ENCODE measurements around the gene NAMPT.
A peak's percentile ranks its signal among the peaks of the same experiment; 100 is the strongest.
"Not testable (repeated sequence)": the region's sequence is repeated elsewhere in the genome, so short reads cannot be mapped to it uniquely, and the experiment has no call there.

NAMPT gene

DNA sequence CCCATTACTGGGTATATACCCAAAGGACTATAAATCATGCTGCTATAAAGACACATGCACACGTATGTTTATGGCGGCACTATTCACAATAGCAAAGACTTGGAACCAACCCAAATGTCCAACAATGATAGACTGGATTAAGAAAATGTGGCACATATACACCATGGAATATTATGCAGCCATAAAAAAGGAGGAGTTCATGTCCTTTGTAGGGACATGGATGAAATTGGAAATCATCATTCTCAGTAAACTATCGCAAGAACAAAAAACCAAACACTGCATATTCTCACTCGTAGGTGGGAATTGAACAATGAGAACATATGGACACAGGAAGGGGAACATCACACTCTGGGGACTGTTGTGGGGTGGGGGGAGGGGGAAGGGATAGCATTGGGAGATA, 13.8 kb upstream of the NAMPT start:
- not testable (repeated sequence) for DNase-seq

DNA sequence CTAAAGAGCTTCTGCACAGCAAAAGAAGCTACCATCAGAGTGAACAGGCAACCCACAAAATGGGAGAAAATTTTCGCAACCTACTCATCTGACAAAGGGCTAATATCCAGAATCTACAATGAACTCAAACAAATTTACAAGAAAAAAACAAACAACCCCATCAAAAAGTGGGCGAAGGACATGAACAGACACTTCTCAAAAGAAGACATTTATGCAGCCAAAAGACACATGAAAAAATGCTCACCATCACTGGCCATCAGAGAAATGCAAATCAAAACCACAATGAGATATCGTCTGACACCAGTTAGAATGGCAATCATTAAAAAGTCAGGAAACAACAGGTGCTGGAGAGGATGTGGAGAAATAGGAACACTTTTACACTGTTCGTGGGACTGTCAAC, 13.4 kb upstream of the NAMPT start:
- not testable (repeated sequence) for DNase-seq

DNA sequence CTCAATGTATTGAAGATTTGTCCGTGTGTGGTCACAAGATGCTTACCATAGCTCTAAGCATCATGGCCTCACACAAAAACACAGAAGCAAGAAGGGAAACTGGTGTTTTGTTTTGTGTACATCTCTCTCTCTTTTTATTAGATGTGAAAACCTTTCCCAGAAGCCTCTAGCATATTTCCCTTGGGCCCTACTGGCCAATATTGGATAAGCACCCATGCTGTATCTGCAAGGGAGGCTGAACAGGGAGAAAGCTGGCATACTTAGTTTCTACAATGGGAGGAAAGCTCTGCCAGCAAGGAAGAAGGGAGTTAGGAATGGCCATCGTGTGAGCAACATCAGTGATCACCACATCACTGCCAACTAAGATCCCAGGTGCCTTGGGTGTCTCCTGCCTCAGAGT, 9.6 kb upstream of the NAMPT start:
- no peak for DNase-seq

GRCh38 chr7:106291247-106291646, 6.5 kb upstream of the NAMPT start:
- DNase-seq, result no peak

GRCh38 chr7:106290319-106290718, 5.5 kb upstream of the NAMPT start:
- no peak for DNase-seq

DNA sequence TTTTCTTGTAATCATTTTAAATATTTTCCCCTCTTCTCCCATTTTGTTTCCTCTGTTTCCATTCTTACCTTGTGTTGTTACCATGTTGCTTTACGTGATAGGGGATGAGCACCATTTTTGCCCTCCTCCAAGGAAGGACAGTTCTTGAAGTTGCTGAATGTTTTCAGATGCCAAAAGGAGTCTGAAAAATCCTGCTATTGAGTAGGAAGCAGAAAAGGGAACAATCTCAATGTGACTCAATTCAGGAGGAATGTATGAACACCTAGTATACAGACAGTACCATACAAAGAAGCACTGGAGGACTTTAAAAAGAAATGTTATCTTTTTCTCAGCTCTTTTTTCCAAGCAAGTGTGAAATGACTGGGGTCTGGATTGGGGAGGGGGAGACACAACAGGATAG, 5.1 kb upstream of the NAMPT start:
- no peak for DNase-seq

DNA sequence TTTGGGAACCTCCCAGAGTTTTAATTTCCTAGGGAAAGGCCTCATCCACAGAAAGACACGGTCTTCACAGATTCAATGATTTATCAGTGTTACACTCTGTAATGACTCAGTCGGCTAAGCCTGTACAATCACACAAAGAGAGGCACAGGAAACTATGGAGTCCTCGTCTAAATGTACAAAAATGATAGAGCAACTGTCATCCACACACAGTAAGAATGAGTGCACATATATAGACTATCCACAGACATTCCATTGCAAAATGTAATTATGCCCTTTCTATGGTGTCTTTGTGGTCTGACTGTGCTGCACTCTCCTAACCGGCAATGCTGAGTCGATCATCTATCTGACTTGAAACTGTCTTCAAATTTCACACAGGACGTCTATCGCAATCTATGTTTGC, 3.5 kb upstream of the NAMPT start:
- DNase-seq, result no peak

GRCh38 chr7:106287786-106288185, 3.0 kb upstream of the NAMPT start:
- DNase-seq, result no peak

DNA sequence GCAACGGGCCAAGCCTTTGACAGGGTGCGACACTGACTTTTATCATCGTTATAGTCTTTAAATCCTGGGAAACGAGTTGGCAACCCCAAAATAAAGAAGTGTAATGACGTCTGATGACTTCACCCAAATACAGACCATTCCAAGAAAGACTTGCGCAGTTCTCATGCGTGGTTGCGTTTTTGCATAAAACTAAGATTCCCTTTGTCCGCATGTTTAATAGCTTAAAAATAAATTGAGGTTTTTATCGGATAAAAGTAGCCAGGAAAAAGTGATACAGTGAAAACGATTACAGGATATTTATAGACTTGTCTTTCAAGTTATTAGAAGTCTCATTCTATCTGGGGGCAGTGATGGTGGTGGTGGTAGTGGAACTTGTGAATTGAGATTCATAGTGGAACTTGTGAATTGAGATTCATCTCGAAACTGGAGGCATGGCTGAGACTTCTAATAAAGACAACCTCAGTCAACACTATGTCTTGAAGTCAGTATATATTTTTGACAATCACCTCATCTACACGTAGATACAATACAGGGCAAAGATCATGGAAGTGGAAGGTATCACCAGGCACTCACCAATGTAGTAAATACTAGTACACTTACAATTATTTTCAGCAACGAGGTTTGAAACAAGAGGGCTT, 1.2 kb upstream of the NAMPT start:
- no peak for DNase-seq

DNA sequence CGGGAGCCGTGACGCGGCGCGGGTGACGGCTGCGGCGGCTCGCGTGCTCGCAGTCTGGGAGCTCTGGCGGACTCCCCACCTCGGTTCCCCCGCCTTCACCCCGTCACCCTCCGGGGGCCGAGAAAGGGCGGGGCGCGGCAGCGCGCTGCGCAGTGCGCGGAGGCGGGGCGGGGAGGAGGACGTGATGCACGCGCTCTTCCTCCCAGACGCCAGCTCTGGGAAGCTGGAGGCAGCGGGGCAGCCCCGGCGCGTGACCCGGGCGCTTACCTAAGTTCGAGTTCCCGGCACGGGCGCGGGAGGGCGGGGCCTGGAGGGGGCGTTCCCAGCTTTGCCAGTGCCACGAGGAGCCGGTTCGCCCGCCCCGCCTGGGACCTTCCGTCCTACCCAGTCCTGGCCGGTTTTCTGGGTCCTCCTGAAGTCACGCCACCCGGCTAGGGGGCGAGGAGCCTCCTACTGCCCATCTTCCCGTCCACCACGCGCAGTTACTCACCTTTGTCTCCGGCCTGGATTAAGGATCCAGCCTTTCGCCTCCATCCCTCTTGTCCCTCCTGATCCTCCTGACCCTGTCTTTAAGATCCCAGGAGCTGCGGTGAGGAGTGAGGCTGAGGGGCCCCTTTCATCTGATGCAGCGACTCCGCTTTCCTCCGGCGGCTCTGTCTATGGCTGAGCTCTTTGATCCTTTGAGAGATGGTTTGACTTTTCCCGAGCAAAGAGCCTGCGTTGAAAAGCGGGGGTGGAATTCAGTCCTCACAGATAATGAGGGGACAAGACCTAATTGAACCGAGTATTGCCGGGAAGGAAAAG, 470 bp upstream of the NAMPT start:
- DNase-seq, result peak; percentile 99

DNA sequence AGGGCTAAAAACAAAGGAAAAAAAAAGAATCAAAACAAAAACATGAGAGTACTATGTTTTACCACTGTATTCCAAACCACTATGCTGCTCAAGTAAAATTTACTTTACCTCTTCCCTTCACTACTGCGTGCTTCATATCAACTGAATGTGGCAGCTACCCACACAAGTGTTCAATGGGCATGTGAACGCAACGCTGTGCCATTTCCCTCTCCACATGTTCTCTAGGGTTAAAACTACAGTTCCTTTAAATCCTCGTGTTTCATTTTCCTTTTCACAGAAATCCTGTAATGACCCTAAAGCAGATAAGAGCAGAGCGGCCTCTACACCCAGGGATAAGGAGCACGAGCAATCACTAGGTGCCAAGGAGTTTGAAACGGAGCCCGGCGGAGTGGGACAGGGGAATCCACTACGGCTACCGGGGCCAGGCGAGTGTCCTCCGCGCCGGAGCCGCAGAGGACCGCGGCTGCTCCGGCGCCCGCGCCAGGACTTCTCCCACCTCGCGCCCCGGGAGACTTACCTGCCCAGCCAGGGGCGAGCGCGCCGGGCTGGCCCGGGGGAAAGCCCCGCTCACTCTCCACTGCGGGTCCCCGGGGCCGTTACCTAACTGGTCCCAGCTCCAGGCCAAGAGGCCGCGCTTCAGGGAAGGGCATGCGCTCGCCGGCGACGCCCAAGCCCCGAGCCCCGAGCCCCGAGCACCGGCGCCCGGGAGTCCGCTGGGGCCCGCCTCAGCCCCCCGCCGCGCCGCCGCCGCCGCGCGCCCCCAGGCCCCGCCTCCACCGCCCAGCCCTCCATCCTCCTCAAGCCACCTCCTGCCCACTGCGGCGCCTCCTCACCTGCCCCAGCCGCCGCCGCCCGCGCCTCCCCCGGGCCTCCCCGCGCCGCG, 711 bp downstream of the NAMPT start:
- DNase-seq, result peak; percentile 79

DNA sequence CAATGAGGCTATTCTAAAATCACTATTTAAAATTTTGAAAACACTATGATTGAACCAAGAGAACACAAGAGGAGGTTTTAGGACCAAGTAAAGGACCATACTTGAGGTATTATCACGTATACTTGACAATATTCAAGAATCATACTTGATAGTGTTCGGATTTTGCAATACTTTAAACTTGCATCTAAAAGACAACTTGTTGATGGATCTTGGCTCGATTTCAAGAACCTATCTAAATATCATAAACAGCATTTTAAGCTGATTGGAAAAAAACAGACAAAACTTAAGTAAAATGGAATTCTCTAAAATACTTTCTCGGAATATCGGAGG, 1.3 kb downstream of the NAMPT start:
- no peak for DNase-seq

- DNase-seq, result no peak
These were observed 1.9 kb downstream of the NAMPT start for GRCh38 chr7:106282852-106283251.

DNA sequence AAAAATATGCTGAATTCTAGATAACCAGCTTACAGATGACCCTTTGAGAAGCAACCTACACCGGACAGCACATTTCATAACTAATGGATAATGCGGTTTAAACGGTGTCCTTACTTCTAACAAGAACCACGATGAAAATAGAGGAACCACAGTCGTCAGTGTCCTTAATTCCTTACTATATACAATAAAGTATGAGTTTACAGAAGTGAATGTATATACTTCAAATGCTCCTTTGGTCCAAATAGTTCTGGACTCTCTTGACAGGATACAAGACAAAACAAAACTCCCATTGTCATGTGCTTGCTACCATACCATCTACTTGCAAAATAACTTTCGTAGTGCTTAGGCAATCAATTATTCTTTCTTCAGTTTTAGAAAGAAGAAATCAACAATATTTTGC, 2.4 kb downstream of the NAMPT start:
- DNase-seq, result no peak

DNA sequence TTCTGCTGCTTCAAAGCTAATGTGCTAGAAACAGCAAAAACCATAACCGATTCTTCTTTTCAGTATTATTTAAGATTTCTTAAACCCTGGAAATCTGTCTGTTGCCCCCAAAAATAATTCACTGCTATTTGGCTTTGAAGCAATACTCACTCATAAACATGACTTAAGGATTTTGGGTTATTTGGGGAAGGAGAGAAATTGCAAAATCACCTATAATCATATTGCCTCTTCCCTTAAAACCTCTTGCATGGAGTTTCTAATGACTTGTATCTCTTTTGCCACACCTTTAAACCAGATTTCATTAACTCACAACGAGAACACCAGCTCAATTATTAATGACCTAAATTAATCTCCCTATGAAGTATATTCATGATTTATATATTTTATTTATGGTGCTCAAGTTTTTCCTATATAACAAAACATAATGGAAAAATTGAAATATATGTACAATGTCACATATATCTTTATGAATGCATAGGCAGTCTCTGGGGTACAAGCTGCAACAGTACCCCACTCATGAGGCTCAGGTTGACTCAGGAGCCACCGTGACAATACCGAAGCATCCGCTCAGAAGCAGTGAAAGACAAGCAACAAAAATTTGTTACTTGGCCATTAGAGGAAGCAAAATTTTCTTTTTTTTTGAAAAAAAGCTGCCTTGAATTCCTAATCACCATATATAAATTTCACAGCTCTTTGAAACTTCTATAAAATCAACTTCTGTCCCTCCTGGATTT, 3.0 kb downstream of the NAMPT start:
- peak; percentile 55 for DNase-seq

- no peak for DNase-seq
These were observed 3.7 kb downstream of the NAMPT start for GRCh38 chr7:106281127-106281526.

GRCh38 chr7:106279425-106280197, 5.2 kb downstream of the NAMPT start:
- peak; percentile 56 for DNase-seq

GRCh38 chr7:106278695-106279094, 6.1 kb downstream of the NAMPT start:
- DNase-seq, result no peak

- no peak for DNase-seq
These were observed 6.8 kb downstream of the NAMPT start for GRCh38 chr7:106277976-106278375.

- DNase-seq, result no peak
These were observed 8.3 kb downstream of the NAMPT start for GRCh38 chr7:106276513-106276912.

GRCh38 chr7:106273009-106273668, 11.6 kb downstream of the NAMPT start:
- no peak for DNase-seq
